K562 (cell line): ENCODE data around the gene MCM3. TPM values are rescaled to one million over a fixed set of nuclear protein-coding genes. Genes with fewer than 3 reads are reported as not detected.
A peak's percentile ranks its signal among the peaks of the same experiment; 100 is the strongest.

Experiments
- ATAC-seq: fragments of 200-7000 bp; cut with Tn5 transposase; 3 replicates; pipeline ENCODE4 v1.9.1; 2020; ENCODE audit warnings: moderate library complexity
- BruUV-seq: library from RNA; stranded (reverse); fragments of 400-500 nt; replicated peaks from 2 replicates; lab custom pipeline; 2021; lab: Mats Ljungman, UMichigan
- CTCF ChIA-PET: fragments of 300-600 bp; formaldehyde crosslinking; extraction: SDS; loops from one replicate; lab custom pipeline; 2021; ENCODE audit warnings: low intra/inter-chr PET ratio; lab: Yijun Ruan, JAX
- POLR2A ChIA-PET: fragments of 300-600, 350-650 bp; sonication (Branson Sonifier 250); formaldehyde crosslinking; extraction: SDS; loops from one replicate; lab custom pipeline; 2021; ENCODE audit warnings: antibody characterized with exemption, inconsistent platforms; lab: Yijun Ruan, JAX
- DNase-seq, 4 experiments: peaks; one replicate each; pipeline versions ENCODE4 v3.0.0 to v3.0.0-alpha.2; 2011 to 2018; ENCODE audit warnings: low spot score in 3 of 4, mixed read lengths in 3 of 4; ENCODE audit errors: extremely low read depth in 1 of 4
- FAIRE-seq: peaks from 2 replicates; lab custom pipeline; 2011; peaks lifted over from hg19 to GRCh38; lab: Jason Lieb, UNC
- H2AFZ ChIP-seq: 2 replicates; pipeline ENCODE4 v1.6.0; 2011; ENCODE audit warnings: low read depth, low read length, control low read depth, inconsistent platforms
- H3K27ac ChIP-seq: fragments of 200-600 bp; 3 replicates; pipeline ENCODE4 v1.8.0; 2011; ENCODE audit warnings: low read depth, mild to moderate bottlenecking, control low read depth, inconsistent platforms, low read length, moderate library complexity, mixed read lengths; ENCODE audit errors: extremely low read depth
- H3K27me3 ChIP-seq, 2 experiments: fragments of 300-600 bp in 1 of 2; 2 replicates in 1 of 2; 3 replicates in 1 of 2; pipeline versions ENCODE4 v1.6.0 to v1.8.0; 2011; ENCODE audit warnings: inconsistent platforms in 2 of 2, low read length in 2 of 2, mild to moderate bottlenecking in 1 of 2, mixed read lengths in 1 of 2, moderate library complexity in 1 of 2; ENCODE audit not compliant: control insufficient read depth in 2 of 2, insufficient read depth in 2 of 2
- H3K36me3 ChIP-seq: fragments of 300-600 bp; 3 replicates; pipeline ENCODE4 v1.8.0; 2011; ENCODE audit warnings: mild to moderate bottlenecking, low read length, inconsistent platforms; ENCODE audit not compliant: control insufficient read depth, insufficient read depth
- H3K4me1 ChIP-seq, 2 experiments: fragments of 200-600 bp in 1 of 2; replicated peaks in 1 of 2; 2 replicates in 1 of 2; 3 replicates in 1 of 2; pipeline versions ENCODE4 v1.5.1 to v1.8.0; 2011; ENCODE audit warnings: inconsistent platforms in 2 of 2, low read length in 2 of 2, mild to moderate bottlenecking in 1 of 2, mixed read lengths in 1 of 2, moderate library complexity in 1 of 2; ENCODE audit not compliant: control insufficient read depth in 2 of 2, insufficient read depth in 2 of 2
- H3K4me2 ChIP-seq: 2 replicates; pipeline ENCODE4 v1.6.1; 2011; ENCODE audit warnings: low read length, control low read depth, inconsistent platforms, mixed read lengths; ENCODE audit not compliant: insufficient read depth
- H3K4me3 ChIP-seq: fragments of 200-600 bp; sonication (generic), shearing (Covaris generic); 2 replicates; pipeline ENCODE4 v1.5.1; 2016; ENCODE audit warnings: control low read depth, inconsistent platforms
- H3K79me2 ChIP-seq: fragments of 200-600 bp; 3 replicates; pipeline ENCODE4 v1.8.0; 2011; ENCODE audit warnings: low read length, inconsistent platforms; ENCODE audit not compliant: control insufficient read depth, insufficient read depth
- H3K9ac ChIP-seq, 2 experiments: 2 replicates each; pipeline versions ENCODE4 v1.6.0 to v1.6.1; 2011; ENCODE audit warnings: low read depth in 2 of 2, low read length in 2 of 2, control low read depth in 1 of 2, inconsistent platforms in 1 of 2, mild to moderate bottlenecking in 1 of 2, mixed read lengths in 1 of 2; ENCODE audit not compliant: insufficient read depth in 1 of 2
- H3K9me1 ChIP-seq: one replicate; pipeline ENCODE4 v1.6.0; 2011; ENCODE audit warnings: inconsistent platforms, mild to moderate bottlenecking, low read length, moderate library complexity; ENCODE audit not compliant: control insufficient read depth, insufficient read depth
- H3K9me3 ChIP-seq: replicated peaks from 2 replicates; pipeline ENCODE4 v1.5.1; 2011; ENCODE audit warnings: low read depth, low read length, inconsistent platforms; ENCODE audit not compliant: control insufficient read depth, insufficient read depth
- H4K20me1 ChIP-seq: replicated peaks from 2 replicates; pipeline ENCODE4 v1.6.1; 2011; ENCODE audit warnings: low read length, inconsistent platforms, mixed read lengths; ENCODE audit not compliant: control insufficient read depth, insufficient read depth
- CBFA2T3 ChIP-seq: fragments of 450-650 bp; IDR thresholded peaks from 2 replicates; pipeline ENCODE4 v1.6.1; 2017
- HSF4 ChIP-seq: fragments of 250-450 bp; sonication (Bioruptor Pico); IDR thresholded peaks from 2 replicates; pipeline ENCODE4 v2.1.2; 2022; ENCODE audit warnings: mild to moderate bottlenecking, moderate library complexity, borderline replicate concordance
- MAFG ChIP-seq: fragments of 450-650 bp; conservative IDR thresholded peaks from 2 replicates; pipeline ENCODE4 v1.6.1; 2016; ENCODE audit warnings: missing genetic modification characterization, missing compliant biosample characterization
- SPI1 ChIP-seq: IDR thresholded peaks from 2 replicates; pipeline ENCODE4 v1.6.1; 2011; ENCODE audit warnings: low read depth, low read length, control low read depth, borderline replicate concordance
- TCF3 ChIP-seq: sonication (generic); formaldehyde crosslinking; IDR thresholded peaks from 2 replicates; pipeline ENCODE4 v1.4.0; 2020; ENCODE audit warnings: mild to moderate bottlenecking, missing genetic modification reagents
- TOE1 ChIP-seq, 2 experiments: fragments of 450-650 bp in 1 of 2; sonication (generic) in 1 of 2; formaldehyde crosslinking in 1 of 2; IDR thresholded peaks; 2 replicates each; pipeline versions ENCODE4 v1.7.1 to v1.8.0; 2016 to 2022; ENCODE audit warnings: borderline replicate concordance in 2 of 2, mild to moderate bottlenecking in 2 of 2, antibody characterized with exemption in 1 of 2, inconsistent platforms in 1 of 2, low read depth in 1 of 2, missing genetic modification reagents in 1 of 2, moderate library complexity in 1 of 2
- ZNF507 ChIP-seq: conservative IDR thresholded peaks from 2 replicates; pipeline ENCODE4 v1.6.1; 2017; ENCODE audit warnings: missing genetic modification characterization, missing compliant biosample characterization
- ZNF644 ChIP-seq: fragments of 200-800 bp; sonication (Bioruptor generic); IDR thresholded peaks from 2 replicates; pipeline ENCODE4 v1.6.1; 2016; ENCODE audit warnings: low read depth, missing genetic modification characterization, missing compliant biosample characterization
- WGBS: fragments of 100-300 bp; shearing (Covaris generic); methylation state at CpG from one replicate; pipeline ENCODE4 v1.1.6; 2016; ENCODE audit warnings: low coverage, mixed read lengths; ENCODE audit not compliant: insufficient coverage; ENCODE audit errors: missing lambda C conversion rate; 5-methylcytosine and 5-hydroxymethylcytosine counted together
- in situ Hi-C: fragments of 300-500 bp; cut with MboI; formaldehyde crosslinking; loops from 4 replicates; pipeline ENCODE4 v1.15.0; 2018; ENCODE audit warnings: inconsistent platforms, mixed read lengths
- intact Hi-C: fragments of 100-400 bp; cut with micrococcal nuclease; formaldehyde crosslinking; loops from 2 replicates; pipeline ENCODE4 v1.14.2; 2022
- polyA plus RNA-seq, 8 experiments: library from polyadenylated mRNA; depleted of rRNA in 4 of 8; stranded (reverse) in 5 of 8; unstranded in 3 of 8; fragments of >200 nt; fragmentation: Nextera tagmentation in 2 of 8; fragmentation: Illumina TruSeq in 1 of 8; extraction: Ambion mirVana in 2 of 8; extraction: Trizol in 1 of 8; gene quantifications; 2 replicates each; pipeline versions ENCODE4 v1.2.1 to v1.2.3, GENCODE V29; 2011 to 2014; ENCODE audit warnings: inconsistent platforms in 1 of 8, missing spikeins in 1 of 8
- total RNA-seq, 7 experiments: library from RNA; depleted of rRNA in 6 of 7; stranded (reverse); fragments of >200 nt in 6 of 7; fragmentation: Illumina TruSeq in 2 of 7; extraction: Trizol in 2 of 7; gene quantifications; 2 replicates each; pipeline versions ENCODE4 v1.2.1 to v1.2.3, GENCODE V29; 2011 to 2021; ENCODE audit warnings: low replicate concordance in 1 of 7

The MCM3 gene
- total and polyA plus RNA-seq, 9 of the 15 experiments (the other 6 are each of a cell fraction or from before 2014, with no cell fraction given), result 76.1 to 270 (median 250) TPM

GRCh38 chr6:52299653-52300052 lies 15.1 kb upstream of the MCM3 start (continued):
- TF ChIP-seq TCF3 (0 out of 2 replicates have a peak, but pooled peaks have one; percentile 24), MAFG (tag) (0 out of 2 replicates have a peak, but pooled peaks have one; percentile 14), TOE1 (IDR thresholded peaks at IDR 0.05; ENCODE audit: borderline replicate concordance) (no peak), TOE1 (CRISPR knock-in tag; IDR thresholded peaks at IDR 0.05; ENCODE audit: borderline replicate concordance, low read depth) (no peak), HSF4 (0 out of 2 replicates have a peak, but pooled peaks have one; percentile 16), CBFA2T3 (peak; percentile 43; the same call in 1 of the 2 replicates)

GRCh38 chr6:52297433-52297832 lies 12.9 kb upstream of the MCM3 start:
- intact Hi-C loops, result no loop called here

More at GRCh38 chr6:52297433-52297832, 12.9 kb upstream of the MCM3 start:
- H3K9me3 ChIP-seq, result peaks cover 5% of the 10 kb centered on the region; the same call in 1 of the 2 replicates
- H2AFZ ChIP-seq, result peak overlapping the region; percentile 73
- H3K79me2 ChIP-seq, result no peaks in the 10 kb centered on the region
- ATAC-seq (peak; percentile 27), DNase-seq (no peak), FAIRE-seq (no peak)
- H3K27me3 ChIP-seq, result no peaks in the 10 kb centered on the region
- no peak overlapping the region for H3K27ac ChIP-seq
- H3K4me1 ChIP-seq, result peaks cover 26 to 40% of the 10 kb centered on the region in 2 experiments
- no peaks in the 10 kb centered on the region for H3K36me3 ChIP-seq
- BruUV-seq, result no TSS peak
- ChIA-PET POLR2A (interaction anchor here (0.6 kb wide), 1 partner anchor 381 kb away, joined by 3 read pairs; no protein-coding TSS in a partner anchor), CTCF (no interaction called here)
- H4K20me1 ChIP-seq, result no peaks in the 10 kb centered on the region
- no peaks in the 10 kb centered on the region for H3K9me1 ChIP-seq
- 20% methylated on average over 3 of the region's 3 CpGs for WGBS
- H3K4me2 ChIP-seq, result no peak overlapping the region
- in situ Hi-C loops, result no loop called here
- TF ChIP-seq SPI1 (peak; percentile 58; the same call in 1 of the 2 replicates), ZNF644 (tag) (no peak), ZNF507 (tag) (no peak)
- H3K4me3 ChIP-seq, result no peak overlapping the region
- no peak overlapping the region for H3K9ac ChIP-seq
